Liver (tissue), 9 donors: ENCODE results near the gene UBL3. TPM values are rescaled to one million over a fixed set of nuclear protein-coding genes. Genes with fewer than 3 reads are reported as not detected.

Experiments used
- DNase-seq: peaks from one replicate; pipeline ENCODE4 v3.0.0-alpha.2; 2017; ENCODE audit warnings: low spot score
- H3K27ac ChIP-seq, 2 donors: one replicate each; pipeline ENCODE4 v1.7.0; 2013; ENCODE audit warnings: inconsistent platforms in 2 of 2, low read length in 2 of 2, control low read depth in 1 of 2, low read depth in 1 of 2, mild to moderate bottlenecking in 1 of 2
- H3K27me3 ChIP-seq, 4 donors: one replicate each; pipeline versions ENCODE4 v1.6.1 to v1.7.0; 2013; ENCODE audit warnings: low read length in 3 of 4, inconsistent platforms in 1 of 4, mild to moderate bottlenecking in 1 of 4, moderate library complexity in 1 of 4; ENCODE audit not compliant: control insufficient read depth in 4 of 4, insufficient read depth in 4 of 4
- H3K36me3 ChIP-seq, 4 donors: one replicate each; pipeline versions ENCODE4 v1.6.1 to v1.7.0; 2013; ENCODE audit warnings: low read length in 3 of 4, mild to moderate bottlenecking in 3 of 4, low read depth in 1 of 4, moderate library complexity in 1 of 4; ENCODE audit not compliant: control insufficient read depth in 4 of 4, insufficient read depth in 3 of 4
- H3K4me1 ChIP-seq, 4 donors: one replicate each; pipeline versions ENCODE4 v1.6.1 to v1.7.0; 2013; ENCODE audit warnings: low read length in 3 of 4, mild to moderate bottlenecking in 3 of 4, moderate library complexity in 1 of 4; ENCODE audit not compliant: control insufficient read depth in 4 of 4, insufficient read depth in 4 of 4
- H3K4me3 ChIP-seq, 3 donors: one replicate each; pipeline versions ENCODE4 v1.6.1 to v1.7.0; 2013; ENCODE audit warnings: low read length in 3 of 3, control low read depth in 1 of 3, low read depth in 1 of 3, mild to moderate bottlenecking in 1 of 3
- H3K9ac ChIP-seq, 2 donors: one replicate each; pipeline ENCODE4 v1.7.0; 2013; ENCODE audit warnings: low read length in 2 of 2, mild to moderate bottlenecking in 2 of 2, moderate library complexity in 2 of 2, control low read depth in 1 of 2, low read depth in 1 of 2
- H3K9me3 ChIP-seq, 4 donors: one replicate each; pipeline versions ENCODE4 v1.6.1 to v1.7.0; 2013; ENCODE audit warnings: low read length in 3 of 4; ENCODE audit not compliant: control insufficient read depth in 4 of 4
- EGR1 ChIP-seq, 2 donors: IDR thresholded peaks; 2 replicates each; pipeline ENCODE4 v1.6.1; 2016 to 2018; ENCODE audit warnings: antibody characterized with exemption in 2 of 2, low read depth in 2 of 2
- FOXA2 ChIP-seq: IDR thresholded peaks from 2 replicates; pipeline ENCODE4 v1.6.1; 2016; ENCODE audit warnings: antibody characterized with exemption
- GABPA ChIP-seq, 2 donors: IDR thresholded peaks in 1 of 2; conservative IDR thresholded peaks in 1 of 2; 2 replicates each; pipeline ENCODE4 v1.6.1; 2016; ENCODE audit warnings: antibody characterized with exemption in 2 of 2, mild to moderate bottlenecking in 1 of 2, moderate library complexity in 1 of 2
- HNF4A ChIP-seq, 2 donors: conservative IDR thresholded peaks; 2 replicates each; pipeline ENCODE4 v1.6.1; 2016; ENCODE audit warnings: antibody characterized with exemption in 2 of 2, mild to moderate bottlenecking in 2 of 2
- HNF4G ChIP-seq: IDR thresholded peaks from 2 replicates; pipeline ENCODE4 v1.6.1; 2016; ENCODE audit warnings: antibody characterized with exemption
- RAD21 ChIP-seq, 2 donors: IDR thresholded peaks; 2 replicates each; pipeline ENCODE4 v1.6.1; 2016; ENCODE audit warnings: antibody characterized with exemption in 2 of 2, mild to moderate bottlenecking in 2 of 2
- RXRA ChIP-seq, 2 donors: IDR thresholded peaks; 2 replicates each; pipeline ENCODE4 v1.6.1; 2017 to 2018; ENCODE audit warnings: antibody characterized with exemption in 2 of 2, mild to moderate bottlenecking in 1 of 2
- TAF1 ChIP-seq: conservative IDR thresholded peaks from 2 replicates; pipeline ENCODE4 v1.6.1; 2016; ENCODE audit warnings: antibody characterized with exemption, mild to moderate bottlenecking
- YY1 ChIP-seq: IDR thresholded peaks from 2 replicates; pipeline ENCODE4 v1.6.1; 2016; ENCODE audit warnings: antibody characterized with exemption, mild to moderate bottlenecking
- WGBS: extraction: QIAGEN DNeasy Blood & Tissue Kit; methylation state at CpG from one replicate; pipeline ENCODE4 v1.1.7; 2013; 5-methylcytosine and 5-hydroxymethylcytosine counted together
- polyA plus RNA-seq, 2 donors: library from polyadenylated mRNA; stranded (reverse) in 1 of 2; unstranded in 1 of 2; fragments of 200-250 nt in 1 of 2; fragments of >200 nt in 1 of 2; fragmentation: Nextera tagmentation in 1 of 2; extraction: Ambion mirVana in 1 of 2; gene quantifications; one replicate each; pipeline versions ENCODE4 v1.2.1 to v1.2.3, GENCODE V29; 2013 to 2015
- total RNA-seq, 2 donors: library from RNA; depleted of rRNA; stranded (reverse); fragments of >200 nt; gene quantifications; one replicate each; pipeline ENCODE4 v1.2.3, GENCODE V29; 2014
- TF ChIP-seq, protein P1 (sequence below): fragments of 150-350 bp; IDR thresholded peaks from 2 replicates; pipeline ENCODE4 v1.5.1; 2017; ENCODE audit warnings: improper control_type of control experiment, low read depth, low read length; ENCODE audit not compliant: missing input control
- TF ChIP-seq, protein P2 (sequence below): IDR thresholded peaks from 2 replicates; pipeline ENCODE4 v1.6.1; 2016; ENCODE audit warnings: antibody characterized with exemption
- TF ChIP-seq, protein P3 (sequence below): IDR thresholded peaks from 2 replicates; pipeline ENCODE4 v1.6.1; 2016; ENCODE audit warnings: antibody characterized with exemption, mild to moderate bottlenecking
- TF ChIP-seq, protein P4 (sequence below): IDR thresholded peaks from 2 replicates; pipeline ENCODE4 v1.6.1; 2016; ENCODE audit warnings: antibody characterized with exemption
- TF ChIP-seq, protein P5 (sequence below): IDR thresholded peaks from 2 replicates; pipeline ENCODE4 v1.6.1; 2016; ENCODE audit warnings: antibody characterized with exemption
- donor health status: healthy.
- donor health status: healthy.
- donor health status: healthy.
- donor health status: healthy.
- donor health status: healthy.

Gene UBL3
- total and polyA plus RNA-seq, 4 donors = 13.9 to 21.3 (median 15.9) TPM

DNA sequence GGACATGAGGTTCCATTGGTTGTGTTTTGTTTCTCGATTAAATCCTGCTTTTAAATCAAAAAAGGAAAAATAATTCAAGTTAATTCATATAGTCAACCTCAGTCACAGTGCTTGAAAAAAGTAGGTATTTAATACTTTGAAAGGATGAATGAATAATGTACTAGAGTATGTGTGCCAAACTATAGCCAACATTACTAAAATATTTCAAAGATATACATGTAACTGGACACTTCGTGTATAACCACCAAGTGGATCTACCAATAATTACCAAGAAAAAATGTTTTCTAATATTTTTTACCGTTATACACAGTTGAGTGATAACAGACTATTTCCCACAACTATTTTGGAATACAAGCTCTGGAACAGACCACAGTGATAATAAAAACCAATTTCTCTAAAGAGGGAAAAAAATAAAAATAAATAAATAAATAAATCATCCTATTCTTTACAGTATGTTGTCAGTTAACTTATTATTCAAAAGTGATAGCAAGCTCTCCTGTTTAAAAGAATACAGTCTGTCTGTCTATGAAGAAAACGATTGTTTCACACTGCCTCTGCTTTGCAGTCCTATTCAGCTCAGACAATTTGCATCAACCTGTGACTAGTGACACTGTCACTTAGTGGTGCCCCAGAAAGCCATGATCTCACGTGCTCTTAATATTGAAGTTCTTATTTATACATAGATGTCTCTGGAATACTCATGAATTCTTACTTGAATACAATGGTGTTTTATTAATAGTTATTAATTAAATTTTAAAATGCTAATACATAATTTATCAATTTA, 58.2 kb downstream of the UBL3 start:
- H3K36me3 ChIP-seq = no peaks in the 10 kb centered on the region
- H3K4me3 ChIP-seq = no peak overlapping the region
- WGBS = 92% methylated on average over 5 of the region's 5 CpGs
- H3K9ac ChIP-seq = no peak overlapping the region
- no peak for TF ChIP-seq RAD21 (IDR thresholded peaks at IDR 0.05)
- TF ChIP-seq, protein P1, sequence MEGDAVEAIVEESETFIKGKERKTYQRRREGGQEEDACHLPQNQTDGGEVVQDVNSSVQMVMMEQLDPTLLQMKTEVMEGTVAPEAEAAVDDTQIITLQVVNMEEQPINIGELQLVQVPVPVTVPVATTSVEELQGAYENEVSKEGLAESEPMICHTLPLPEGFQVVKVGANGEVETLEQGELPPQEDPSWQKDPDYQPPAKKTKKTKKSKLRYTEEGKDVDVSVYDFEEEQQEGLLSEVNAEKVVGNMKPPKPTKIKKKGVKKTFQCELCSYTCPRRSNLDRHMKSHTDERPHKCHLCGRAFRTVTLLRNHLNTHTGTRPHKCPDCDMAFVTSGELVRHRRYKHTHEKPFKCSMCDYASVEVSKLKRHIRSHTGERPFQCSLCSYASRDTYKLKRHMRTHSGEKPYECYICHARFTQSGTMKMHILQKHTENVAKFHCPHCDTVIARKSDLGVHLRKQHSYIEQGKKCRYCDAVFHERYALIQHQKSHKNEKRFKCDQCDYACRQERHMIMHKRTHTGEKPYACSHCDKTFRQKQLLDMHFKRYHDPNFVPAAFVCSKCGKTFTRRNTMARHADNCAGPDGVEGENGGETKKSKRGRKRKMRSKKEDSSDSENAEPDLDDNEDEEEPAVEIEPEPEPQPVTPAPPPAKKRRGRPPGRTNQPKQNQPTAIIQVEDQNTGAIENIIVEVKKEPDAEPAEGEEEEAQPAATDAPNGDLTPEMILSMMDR = no peak
- TF ChIP-seq EGR1 (IDR thresholded peaks at IDR 0.05; ENCODE audit: low read depth in 2 of 2) = no peak
- TF ChIP-seq, protein P2, sequence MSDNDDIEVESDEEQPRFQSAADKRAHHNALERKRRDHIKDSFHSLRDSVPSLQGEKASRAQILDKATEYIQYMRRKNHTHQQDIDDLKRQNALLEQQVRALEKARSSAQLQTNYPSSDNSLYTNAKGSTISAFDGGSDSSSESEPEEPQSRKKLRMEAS = no peak
- TF ChIP-seq, protein P3, sequence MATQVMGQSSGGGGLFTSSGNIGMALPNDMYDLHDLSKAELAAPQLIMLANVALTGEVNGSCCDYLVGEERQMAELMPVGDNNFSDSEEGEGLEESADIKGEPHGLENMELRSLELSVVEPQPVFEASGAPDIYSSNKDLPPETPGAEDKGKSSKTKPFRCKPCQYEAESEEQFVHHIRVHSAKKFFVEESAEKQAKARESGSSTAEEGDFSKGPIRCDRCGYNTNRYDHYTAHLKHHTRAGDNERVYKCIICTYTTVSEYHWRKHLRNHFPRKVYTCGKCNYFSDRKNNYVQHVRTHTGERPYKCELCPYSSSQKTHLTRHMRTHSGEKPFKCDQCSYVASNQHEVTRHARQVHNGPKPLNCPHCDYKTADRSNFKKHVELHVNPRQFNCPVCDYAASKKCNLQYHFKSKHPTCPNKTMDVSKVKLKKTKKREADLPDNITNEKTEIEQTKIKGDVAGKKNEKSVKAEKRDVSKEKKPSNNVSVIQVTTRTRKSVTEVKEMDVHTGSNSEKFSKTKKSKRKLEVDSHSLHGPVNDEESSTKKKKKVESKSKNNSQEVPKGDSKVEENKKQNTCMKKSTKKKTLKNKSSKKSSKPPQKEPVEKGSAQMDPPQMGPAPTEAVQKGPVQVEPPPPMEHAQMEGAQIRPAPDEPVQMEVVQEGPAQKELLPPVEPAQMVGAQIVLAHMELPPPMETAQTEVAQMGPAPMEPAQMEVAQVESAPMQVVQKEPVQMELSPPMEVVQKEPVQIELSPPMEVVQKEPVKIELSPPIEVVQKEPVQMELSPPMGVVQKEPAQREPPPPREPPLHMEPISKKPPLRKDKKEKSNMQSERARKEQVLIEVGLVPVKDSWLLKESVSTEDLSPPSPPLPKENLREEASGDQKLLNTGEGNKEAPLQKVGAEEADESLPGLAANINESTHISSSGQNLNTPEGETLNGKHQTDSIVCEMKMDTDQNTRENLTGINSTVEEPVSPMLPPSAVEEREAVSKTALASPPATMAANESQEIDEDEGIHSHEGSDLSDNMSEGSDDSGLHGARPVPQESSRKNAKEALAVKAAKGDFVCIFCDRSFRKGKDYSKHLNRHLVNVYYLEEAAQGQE = no peak
- TF ChIP-seq TAF1 = no peak
- no peak for TF ChIP-seq RXRA (IDR thresholded peaks at IDR 0.05)
- TF ChIP-seq HNF4A (conservative IDR thresholded peaks at IDR 0.05) = no peak
- TF ChIP-seq, protein P4, sequence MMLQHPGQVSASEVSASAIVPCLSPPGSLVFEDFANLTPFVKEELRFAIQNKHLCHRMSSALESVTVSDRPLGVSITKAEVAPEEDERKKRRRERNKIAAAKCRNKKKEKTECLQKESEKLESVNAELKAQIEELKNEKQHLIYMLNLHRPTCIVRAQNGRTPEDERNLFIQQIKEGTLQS = no peak
- H3K4me1 ChIP-seq = peaks cover under 1 to 12% (median 2%) of the 10 kb centered on the region in 4 donors
- H3K27me3 ChIP-seq = no peaks in the 10 kb centered on the region
- DNase-seq = no peak
- no peaks in the 10 kb centered on the region for H3K9me3 ChIP-seq
- H3K27ac ChIP-seq = no peak overlapping the region

DNA sequence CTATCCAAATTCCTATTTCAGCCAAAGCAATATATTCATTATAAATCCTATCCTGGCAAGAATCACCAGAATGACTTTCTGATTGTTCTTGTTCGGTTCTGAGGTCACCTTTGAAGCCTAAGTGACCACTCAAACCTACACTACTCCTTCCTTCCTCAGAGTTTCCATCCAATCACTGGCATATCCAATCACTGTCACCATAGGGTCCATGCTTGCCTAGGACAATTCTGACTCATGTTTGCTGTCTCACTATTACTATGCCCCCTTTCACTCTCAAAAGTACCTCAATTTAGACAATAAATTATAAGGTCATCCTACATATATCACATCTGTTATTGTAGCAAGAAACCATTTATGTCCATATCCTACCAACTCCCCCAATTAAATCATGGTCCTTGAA, 58.9 kb downstream of the UBL3 start:
- Histone ChIP-seq H3K4me3 (no peak overlapping the region), H3K27me3 (no peaks in the 10 kb centered on the region), H3K9ac (no peak overlapping the region), H3K27ac (no peak overlapping the region), H3K4me1 (peaks cover 2 to 18% (median 6%) of the 10 kb centered on the region in 4 donors), H3K9me3 (no peaks in the 10 kb centered on the region), H3K36me3 (no peaks in the 10 kb centered on the region)
- WGBS = 41% methylated on average over 1 of the region's 1 CpG
- no peak for DNase-seq
- TF ChIP-seq GABPA (IDR thresholded peaks at IDR 0.05 in 1 of 2, conservative IDR thresholded peaks at IDR 0.05 in 1 of 2) (no peak), RXRA (IDR thresholded peaks at IDR 0.05) (no peak), RAD21 (IDR thresholded peaks at IDR 0.05) (no peak), HNF4A (conservative IDR thresholded peaks at IDR 0.05) (no peak), TAF1 (no peak), HNF4G (no peak), FOXA2 (no peak), YY1 (no peak)
- TF ChIP-seq, protein P3 = no peak
- TF ChIP-seq, protein P4 = no peak
- TF ChIP-seq, protein P2 = no peak
- TF ChIP-seq, protein P5, sequence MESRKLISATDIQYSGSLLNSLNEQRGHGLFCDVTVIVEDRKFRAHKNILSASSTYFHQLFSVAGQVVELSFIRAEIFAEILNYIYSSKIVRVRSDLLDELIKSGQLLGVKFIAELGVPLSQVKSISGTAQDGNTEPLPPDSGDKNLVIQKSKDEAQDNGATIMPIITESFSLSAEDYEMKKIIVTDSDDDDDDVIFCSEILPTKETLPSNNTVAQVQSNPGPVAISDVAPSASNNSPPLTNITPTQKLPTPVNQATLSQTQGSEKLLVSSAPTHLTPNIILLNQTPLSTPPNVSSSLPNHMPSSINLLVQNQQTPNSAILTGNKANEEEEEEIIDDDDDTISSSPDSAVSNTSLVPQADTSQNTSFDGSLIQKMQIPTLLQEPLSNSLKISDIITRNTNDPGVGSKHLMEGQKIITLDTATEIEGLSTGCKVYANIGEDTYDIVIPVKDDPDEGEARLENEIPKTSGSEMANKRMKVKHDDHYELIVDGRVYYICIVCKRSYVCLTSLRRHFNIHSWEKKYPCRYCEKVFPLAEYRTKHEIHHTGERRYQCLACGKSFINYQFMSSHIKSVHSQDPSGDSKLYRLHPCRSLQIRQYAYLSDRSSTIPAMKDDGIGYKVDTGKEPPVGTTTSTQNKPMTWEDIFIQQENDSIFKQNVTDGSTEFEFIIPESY = no peak
- TF ChIP-seq, protein P1 = no peak
